GM19372 (cell line): ENCODE data around the gene UNKL.
"Not testable (repeated sequence)": the region's sequence is repeated elsewhere in the genome, so short reads cannot be mapped to it uniquely, and the experiment has no call there.

Source experiments
- ATAC-seq: cut with Tn5 transposase; IDR thresholded peaks from one replicate; pipeline ENCODE4 v1.9.1; 2021; ENCODE audit warnings: mild to moderate bottlenecking, low read depth, moderate library complexity; ENCODE audit not compliant: unreplicated experiment

UNKL gene

DNA sequence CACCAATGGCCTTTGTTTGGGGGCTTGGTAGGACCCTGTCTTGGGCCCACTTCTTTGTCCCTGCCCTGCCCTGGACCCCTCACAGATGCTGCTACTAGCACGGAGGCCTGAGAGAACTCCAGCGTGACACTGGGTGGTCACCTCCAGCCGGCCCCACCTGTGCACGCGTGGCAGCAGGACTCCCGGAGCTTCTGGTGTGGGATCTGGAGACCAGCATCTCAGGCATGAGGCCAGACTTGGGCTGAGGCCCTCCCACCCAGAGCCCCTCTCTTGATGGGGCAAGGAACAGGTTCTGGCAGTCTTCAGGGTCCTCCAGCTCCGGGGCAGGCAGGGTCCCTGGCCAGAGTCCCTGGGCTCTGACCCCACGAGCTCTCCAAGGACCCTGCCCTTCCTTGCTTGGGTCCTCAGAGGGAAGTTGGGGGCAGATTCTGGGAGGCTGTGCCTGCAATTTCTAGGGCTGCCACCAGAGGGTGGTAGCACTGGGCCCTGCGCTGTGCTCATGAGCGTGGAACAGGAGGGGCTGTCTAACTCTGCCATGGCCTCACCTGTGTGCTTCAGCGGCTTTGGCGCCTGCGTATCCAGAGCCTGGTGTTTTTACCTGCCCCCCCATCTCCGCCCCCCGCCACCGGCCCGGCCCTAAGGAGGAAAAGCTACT lies 84.1 kb downstream of the UNKL start:
- no peak for ATAC-seq

DNA sequence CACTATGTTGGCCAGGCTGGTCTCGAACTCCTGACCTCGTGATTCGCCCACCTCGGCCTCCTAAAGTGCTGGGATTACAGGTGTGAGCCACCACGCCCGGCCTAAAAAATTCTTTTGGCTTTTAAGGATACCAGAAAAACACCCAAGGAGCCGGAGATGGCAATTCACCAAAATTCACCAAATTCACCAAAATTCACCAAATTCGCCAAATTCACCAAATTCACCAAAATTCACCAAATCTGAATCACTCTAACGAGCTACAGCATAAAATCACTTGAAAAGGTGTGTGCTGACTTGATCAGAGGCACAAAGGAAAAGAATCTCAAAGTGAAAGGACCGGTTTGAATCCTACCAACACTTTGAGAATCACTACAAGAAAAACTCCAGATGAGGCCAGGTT lies 85.5 kb downstream of the UNKL start:
- not testable (repeated sequence) for ATAC-seq

DNA sequence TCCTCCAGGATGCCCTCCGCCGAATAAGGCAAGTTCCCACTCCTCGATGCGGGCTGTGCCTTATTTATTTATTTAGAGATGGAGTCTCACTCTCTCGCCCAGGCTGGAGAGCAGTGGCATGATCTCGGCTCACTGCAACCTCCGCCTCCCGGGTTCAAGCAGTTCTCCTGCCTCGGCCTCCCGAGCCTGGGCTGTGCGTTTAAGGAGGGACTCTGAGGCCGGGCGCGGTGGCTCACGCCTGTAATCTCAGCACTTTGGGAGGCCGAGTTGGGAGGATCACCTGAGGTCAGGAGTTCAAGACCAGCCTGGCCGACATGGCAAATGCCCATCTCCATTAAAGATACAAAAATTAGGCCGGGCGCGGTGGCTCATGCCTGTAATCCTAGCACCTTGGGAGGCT lies 86.4 kb downstream of the UNKL start:
- ATAC-seq, result not testable (repeated sequence)

DNA sequence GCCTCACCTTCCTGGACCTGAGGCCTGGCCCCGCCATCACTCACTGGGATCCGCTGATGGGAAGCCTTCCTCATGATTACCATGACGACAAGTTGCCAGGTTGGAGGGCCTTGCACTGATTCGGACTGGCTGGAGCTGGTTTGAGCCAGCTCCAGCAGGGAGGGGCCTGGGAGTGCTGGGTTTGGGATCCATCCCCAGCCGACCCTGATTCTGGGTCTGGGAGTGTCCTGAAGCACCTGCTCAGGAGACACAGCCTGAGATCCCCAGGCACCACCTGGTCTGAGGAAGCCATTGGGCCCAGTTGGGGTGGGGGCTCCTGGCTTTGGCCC lies 86.9 kb downstream of the UNKL start:
- ATAC-seq, result no peak

DNA sequence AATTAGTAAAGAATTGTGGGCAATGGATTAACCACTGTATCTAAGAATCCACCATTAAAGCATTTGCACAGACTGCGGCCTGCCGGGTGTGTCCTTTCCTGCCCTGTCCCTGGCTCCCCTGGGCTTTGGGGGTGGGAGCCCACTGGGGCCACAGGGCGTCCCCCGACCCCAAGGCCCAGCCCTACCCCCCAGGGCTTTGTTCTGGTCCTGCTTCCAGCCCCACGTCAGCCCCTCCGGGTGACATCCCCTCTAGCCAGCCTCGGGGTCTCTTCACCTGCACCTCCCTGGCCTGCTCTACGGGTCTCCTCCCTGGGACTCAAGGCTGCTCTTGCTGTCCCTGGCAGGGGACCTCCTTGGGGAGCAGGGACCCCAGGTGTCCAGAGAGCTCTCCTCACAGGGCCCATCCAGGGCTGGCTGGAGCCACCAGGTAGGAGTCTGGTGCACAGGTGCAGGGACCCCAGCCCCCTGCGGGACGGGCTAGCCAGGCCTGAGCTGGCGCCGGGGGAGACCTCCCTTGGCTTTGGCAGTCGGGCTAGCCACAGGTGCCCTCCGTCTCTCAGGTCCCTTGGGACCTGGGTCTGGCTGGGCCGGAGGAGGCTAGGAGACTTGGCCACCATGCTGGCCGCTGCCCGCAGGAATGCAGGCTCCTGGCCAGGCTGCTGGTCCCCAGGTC lies 87.4 kb downstream of the UNKL start:
- no peak for ATAC-seq

DNA sequence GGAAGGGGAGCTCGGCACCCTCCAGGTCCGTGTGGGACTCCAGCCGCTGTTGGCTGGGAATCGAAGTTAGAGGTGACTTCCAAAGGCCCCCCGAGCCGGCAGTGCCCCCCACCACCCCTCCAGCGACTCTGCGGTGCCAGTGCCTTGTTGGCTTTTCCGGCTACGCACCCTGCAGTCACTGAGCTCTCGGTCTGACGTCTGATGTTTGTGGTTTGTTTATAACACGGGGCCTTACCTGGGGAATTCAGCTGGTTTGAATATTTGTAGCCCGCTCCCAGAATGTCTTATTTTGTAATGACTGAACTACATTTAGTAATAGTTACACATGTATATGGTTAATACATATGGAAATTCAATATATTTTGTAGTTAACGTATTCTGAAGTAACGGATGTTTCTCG lies 88.1 kb downstream of the UNKL start:
- no peak for ATAC-seq

DNA sequence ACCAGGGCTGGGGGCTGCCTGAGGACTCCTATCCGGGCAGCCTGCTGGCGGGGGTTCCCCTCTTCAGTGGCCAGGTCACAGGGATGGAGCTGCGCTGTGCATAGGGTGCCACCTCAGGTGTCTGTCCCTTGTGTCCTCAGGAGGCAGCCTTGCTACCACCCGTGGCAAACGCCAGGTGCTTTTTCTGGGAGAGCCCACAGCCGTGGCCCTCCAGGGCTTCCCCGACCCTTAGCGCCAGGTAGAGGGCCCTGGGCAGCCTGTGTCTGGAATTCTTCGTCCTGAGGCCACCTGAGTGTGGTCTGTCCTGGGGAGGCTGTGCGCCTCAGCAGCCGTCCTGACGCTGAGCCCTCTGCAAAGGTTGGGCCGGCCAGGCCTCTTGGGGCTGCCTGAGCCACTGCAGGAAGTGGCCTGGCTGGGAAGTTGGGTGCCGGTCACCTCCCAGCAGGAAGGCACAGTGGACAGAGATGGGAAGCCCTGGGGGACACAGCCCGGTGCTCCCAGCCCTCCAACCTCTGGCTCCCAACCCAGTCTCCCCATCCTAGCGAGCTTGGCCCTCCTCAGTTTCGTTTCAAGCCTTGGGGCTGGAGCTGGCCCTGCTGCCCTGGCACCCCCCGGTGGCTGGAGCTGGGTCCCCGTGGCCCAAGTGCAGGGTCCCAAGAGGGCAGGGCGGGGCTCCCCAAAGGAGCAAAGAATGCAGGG lies 88.7 kb downstream of the UNKL start:
- no peak for ATAC-seq

DNA sequence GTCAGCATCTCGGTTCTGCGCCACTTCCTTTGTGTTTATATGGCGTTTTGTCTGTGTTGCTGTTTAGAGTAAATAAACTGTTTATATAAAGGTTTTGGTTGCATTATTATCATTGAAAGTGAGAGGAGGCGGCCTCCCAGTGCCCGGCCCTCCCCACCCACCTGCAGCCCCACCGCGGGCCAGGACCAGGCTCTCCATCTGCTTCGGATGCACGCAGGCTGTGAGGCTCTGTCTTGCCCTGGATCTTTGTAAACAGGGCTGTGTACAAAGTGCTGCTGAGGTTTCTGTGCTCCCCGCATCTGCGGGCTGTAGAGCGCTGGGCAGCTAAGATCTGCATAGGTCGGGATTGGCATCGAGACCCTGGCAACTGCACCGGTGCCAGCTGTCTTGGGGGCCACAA lies 89.2 kb downstream of the UNKL start:
- ATAC-seq, result no peak

DNA sequence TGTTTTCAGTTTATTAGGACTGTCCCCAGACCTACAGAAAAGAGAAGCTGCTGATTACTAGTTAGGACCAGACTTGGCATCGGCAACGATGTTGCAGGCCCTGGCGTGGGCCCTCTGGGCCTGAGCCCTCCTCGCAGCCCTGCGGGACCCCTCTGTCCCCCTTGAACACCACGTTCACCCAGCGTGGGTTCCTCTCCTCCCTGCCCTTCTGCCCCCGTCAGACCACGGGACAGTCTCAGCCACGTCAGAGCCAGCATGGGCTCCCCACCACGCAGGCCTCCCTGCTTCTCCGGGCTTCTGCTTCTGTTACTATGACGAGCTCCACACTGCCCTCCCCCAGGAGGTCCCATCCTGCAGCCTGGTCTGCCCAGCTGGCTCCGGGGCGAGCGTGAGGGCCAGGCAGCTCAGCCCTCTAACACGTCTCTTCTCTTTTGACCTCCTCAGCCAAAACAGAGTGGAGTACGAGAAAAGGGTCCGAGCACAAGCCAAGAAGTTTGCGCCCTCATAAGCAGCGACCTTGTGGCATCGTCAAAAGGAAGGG lies 90.1 kb downstream of the UNKL start:
- no peak for ATAC-seq

DNA sequence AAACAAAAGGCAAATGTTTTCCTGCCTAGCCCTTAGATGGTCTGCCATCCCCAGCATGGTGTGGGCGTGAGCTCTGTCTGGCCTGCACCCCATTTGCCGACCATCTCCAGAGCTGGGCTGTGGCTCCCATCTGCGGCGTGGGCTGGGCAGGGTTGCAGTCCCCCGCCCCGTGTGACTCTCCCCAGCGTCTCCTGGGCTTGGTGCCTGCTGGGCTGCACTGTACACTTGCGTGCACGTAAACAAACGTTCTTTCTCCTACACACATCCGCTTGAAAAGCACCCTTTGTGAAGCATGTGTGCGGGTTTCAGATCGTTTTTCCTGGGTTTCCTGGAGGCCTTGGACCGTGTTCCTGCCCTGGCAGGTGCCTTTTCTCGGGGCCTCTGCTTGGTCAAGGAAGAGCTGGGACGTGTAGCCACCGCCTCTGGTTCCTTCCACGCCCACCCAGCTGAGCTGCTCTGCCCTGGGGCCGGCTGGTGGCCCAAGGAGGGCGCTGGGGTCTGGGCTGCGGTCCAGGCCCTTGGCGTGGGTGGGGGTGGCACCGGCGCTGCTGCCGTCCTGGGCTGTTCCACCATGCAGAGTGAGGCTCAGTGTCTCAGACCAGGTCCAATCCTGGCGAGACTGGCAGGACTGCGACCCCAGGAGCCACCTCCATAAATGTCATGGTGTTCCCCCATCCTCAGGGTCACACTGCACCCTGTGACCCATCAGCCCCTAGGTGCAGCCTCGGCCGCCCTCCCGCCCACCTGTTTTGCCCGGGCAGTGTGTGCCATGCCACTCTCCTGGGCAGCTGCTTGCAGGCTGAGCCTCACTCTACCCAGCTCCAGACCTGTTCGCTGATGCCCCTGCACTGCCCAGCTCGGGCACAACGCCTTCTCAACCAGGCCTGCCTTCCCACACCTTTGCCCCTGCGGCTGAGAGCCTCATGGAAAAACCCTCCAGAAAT lies 90.9 kb downstream of the UNKL start:
- ATAC-seq, result no peak

DNA sequence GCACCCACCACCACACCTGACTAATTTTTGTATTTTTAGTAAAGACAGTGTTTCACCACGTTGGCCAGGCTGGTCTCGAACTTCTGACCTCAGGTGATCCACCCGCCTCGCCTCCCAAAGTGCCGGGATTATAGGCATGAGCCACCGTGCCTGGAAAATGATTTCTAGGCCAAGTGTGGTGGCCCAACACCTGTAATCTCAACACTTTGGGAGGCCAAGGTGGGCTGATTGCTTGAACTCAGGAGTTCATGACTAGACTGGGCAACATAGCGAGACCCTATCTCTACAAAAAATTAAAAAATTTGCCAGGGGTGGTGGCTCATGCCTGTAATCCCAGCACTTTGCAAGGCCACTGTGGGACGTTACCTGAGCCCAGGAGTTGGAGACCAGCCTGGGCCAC lies 92.1 kb downstream of the UNKL start:
- ATAC-seq, result no peak

DNA sequence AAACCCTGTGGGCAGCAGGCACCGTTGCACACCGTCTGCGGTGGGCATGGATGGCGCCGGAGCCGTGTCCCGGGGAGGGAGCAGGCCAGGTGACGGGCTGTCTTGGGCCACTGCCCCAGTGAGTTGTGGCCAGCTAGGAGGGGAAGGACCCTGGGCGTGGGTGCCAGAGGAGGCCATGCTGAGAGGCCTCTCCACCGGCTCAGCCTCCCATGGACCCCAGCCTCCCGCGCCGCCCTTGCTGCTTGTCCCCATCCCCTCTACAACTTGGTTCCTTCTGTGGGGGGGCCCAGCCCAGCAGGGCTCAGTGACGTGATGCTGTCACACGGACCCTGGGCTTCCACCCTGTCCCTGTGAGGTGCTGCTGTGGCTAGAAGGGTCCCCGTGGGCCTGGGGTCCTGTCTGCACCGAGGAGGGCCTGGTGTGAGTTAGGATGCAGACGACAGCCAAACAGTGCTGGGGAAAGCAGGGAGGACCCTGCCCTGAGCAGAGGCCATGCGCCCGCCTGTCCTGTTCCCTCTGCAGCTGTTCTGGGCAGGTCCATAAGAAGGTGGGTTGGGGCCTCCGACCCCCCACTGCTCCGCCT lies 93.8 kb downstream of the UNKL start:
- ATAC-seq, result no peak

DNA sequence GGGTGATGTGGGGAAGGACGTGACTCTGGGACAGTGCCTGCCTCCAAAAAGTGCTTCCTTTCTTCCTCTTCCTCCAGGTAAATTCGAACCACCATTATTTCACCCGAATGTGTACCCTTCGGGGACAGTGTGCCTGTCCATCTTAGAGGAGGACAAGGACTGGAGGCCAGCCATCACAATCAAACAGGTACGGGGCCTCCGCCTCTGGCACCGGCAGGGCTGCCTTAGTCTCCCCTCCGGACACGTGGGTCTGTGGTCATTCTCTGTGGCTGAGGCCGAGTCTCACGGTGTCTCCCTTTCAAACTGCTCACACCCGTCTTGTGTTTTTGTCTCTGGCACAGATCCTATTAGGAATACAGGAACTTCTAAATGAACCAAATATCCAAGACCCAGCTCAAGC lies 94.4 kb downstream of the UNKL start:
- ATAC-seq, result no peak

DNA sequence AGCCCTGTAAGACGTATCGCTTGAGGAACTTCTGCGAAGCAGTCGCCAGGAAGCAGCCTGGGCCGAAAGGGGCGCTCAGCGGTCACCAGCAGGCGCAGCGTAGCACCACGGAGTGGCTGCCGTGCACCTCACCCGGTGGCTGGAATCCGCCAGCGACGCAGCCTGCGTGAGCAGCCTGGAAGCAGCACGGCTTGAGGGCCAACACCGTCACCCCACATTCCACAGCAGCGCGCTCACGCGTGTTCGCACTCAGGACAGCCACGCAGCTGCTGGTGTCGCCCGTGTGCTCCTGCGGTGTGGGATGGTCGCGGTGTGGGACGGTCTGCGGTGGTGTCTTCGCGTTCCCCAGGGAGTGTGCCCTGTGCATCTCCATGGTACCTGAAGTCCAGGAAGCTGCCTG lies 95.5 kb downstream of the UNKL start:
- ATAC-seq, result no peak

DNA sequence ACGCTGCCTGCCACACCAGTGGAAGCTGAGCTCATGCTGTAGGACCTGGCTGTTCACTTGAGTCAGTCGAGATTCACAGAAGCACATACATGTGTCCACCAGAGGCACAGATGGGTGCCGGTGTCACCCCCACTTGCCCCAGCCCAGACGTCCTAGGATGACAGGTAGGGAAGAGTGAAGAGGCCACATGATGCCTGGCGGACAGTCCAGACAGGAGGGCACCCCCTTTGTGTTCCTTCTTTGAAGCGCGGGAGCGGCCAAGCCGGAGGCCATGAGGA lies 96.3 kb downstream of the UNKL start:
- no peak for ATAC-seq

DNA sequence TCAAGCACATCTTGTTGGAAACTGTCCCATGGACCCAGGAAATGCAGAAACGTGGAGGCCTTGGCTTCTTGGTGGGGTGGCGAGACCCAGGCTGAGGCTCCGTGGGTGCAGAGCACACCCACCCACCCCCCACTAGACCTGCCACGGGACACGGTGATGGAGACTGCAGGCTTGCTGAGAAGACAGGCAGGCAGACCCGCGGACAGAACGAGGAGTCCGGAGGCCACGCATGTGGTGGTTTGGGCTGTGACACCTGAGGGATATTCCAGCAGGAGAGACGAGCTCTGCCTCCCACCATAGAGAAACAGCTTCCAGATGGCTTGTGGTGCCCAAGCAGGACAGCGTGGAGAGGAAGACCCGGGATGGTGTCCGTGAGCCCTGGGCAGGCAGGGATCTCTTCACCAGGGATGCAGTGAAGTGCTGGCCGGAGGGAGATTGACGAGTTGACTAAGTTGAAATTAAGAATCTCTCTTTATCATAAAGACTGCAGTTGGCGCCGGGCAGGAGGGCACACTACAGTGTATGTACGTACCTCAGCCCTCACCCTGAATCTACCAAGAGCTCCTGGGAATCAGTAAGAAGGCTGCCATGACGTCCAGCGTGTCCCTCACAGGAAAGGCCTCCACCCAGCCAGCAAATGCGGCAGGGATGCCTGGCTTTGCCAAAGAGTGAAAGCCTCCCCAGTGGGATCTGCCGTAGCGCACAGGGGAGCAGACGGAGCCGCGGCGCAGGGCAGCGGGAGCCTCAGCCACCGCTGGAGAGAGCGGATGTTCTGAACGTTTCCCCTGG lies 96.8 kb downstream of the UNKL start:
- no peak for ATAC-seq

DNA sequence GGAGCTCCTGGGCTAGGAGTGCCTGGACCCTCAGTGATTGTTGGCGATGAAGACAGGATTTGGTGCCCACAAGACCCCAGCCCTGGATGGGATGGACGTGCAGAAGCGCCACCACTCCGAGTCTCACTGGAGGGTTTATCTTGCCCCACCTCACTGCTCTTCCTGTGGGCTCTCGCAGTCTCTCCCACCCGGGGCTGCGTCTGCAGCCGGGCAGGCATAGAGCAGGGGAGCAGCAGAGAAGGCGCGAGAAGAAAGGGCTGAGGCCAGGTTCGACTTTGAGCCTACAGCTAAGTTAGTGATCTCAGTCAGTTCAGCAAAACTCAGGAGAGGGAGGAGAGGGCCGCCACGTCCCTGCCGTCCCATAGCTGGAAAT lies 98.5 kb downstream of the UNKL start:
- ATAC-seq, result no peak

DNA sequence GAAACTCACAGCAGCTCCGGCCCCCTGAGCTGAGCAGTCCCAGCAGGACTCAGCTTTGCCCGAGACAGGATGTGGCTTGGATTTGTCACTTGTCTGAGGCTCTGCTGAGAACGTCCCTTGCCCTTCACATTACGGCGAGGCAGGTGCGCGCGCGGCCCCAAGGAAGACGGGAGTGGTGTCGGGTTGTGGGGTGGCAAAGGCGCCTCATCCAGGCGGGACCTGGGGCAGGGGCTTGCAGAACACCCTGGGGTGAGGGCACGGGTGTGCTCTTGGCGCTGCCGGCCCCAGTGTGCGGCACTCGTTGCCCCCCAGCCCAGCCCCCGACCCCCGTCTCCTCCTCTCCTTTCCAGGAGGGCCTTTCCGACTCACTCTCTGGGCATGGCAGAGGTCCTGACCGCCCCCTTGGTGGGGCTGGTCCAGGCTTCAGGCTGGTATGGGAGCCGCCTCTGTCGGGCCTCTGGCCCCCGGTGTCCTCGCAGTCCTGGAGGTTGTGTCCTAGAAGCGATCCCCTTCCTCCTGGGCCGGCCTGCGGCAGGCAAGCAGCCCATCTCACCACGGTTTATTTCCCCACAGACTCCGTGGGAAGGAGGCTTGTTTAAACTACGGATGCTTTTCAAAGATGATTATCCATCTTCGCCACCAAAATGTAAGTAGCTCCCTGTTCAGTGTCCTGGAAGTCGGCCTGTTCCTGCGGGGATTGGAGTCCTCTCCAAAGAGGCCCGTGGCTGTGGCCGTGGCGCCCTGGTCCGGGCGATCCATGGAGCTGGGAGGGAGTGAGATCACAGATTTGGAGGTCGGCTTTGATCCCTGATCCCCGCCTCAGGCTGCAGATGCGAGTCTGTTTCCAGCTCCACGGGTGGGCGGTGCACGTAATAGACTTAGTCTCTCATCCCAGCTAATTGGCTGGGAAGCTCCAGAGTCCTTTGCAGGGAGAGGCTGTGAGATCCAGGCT lies 99.1 kb downstream of the UNKL start:
- no peak for ATAC-seq
